Kidney (tissue), 14 donors: Measurements from ENCODE around the gene TMEM258. TPM values are rescaled to one million over a fixed set of nuclear protein-coding genes. Genes with fewer than 3 reads are reported as not detected.

Source experiments
- DNase-seq, 5 donors: peaks; one replicate each; pipeline ENCODE4 v3.0.0-alpha.2; 2013 to 2020
- FAIRE-seq: peaks from 2 replicates; lab custom pipeline; 2012; peaks lifted over from hg19 to GRCh38; lab: Jason Lieb, UNC
- H3K27ac ChIP-seq, 2 donors: one replicate each; pipeline ENCODE4 v1.7.0; 2013; ENCODE audit warnings: low read depth in 2 of 2, low read length in 2 of 2, inconsistent platforms in 1 of 2
- H3K27me3 ChIP-seq: one replicate; pipeline ENCODE4 v1.7.1; 2013; ENCODE audit warnings: low read length, inconsistent platforms; ENCODE audit not compliant: control insufficient read depth, insufficient read depth
- H3K36me3 ChIP-seq, 3 donors: one replicate each; pipeline versions ENCODE4 v1.7.0 to v1.7.1; 2013; ENCODE audit warnings: low read length in 3 of 3, control low read depth in 1 of 3, inconsistent platforms in 1 of 3; ENCODE audit not compliant: insufficient read depth in 3 of 3, control insufficient read depth in 2 of 3
- H3K4me1 ChIP-seq, 3 donors: one replicate each; pipeline versions ENCODE4 v1.7.0 to v1.7.1; 2013; ENCODE audit warnings: low read length in 3 of 3, inconsistent platforms in 1 of 3, low read depth in 1 of 3; ENCODE audit not compliant: control insufficient read depth in 2 of 3, insufficient read depth in 2 of 3
- H3K4me3 ChIP-seq, 3 donors: one replicate each; pipeline versions ENCODE4 v1.7.0 to v1.8.1; 2013; ENCODE audit warnings: low read length in 3 of 3, control low read depth in 1 of 3, inconsistent platforms in 1 of 3
- H3K9ac ChIP-seq, 3 donors: one replicate each; pipeline versions ENCODE4 v1.7.0 to v1.7.1; 2013; ENCODE audit warnings: low read length in 3 of 3, control low read depth in 1 of 3, inconsistent platforms in 1 of 3
- H3K9me3 ChIP-seq, 3 donors: one replicate each; pipeline versions ENCODE4 v1.7.0 to v1.7.1; 2013; ENCODE audit warnings: low read length in 3 of 3, control low read depth in 1 of 3, inconsistent platforms in 1 of 3; ENCODE audit not compliant: control insufficient read depth in 2 of 3, insufficient read depth in 1 of 3
- intact Hi-C: fragments of 100-400 bp; cut with DNase I; formaldehyde crosslinking; loops from one replicate; pipeline ENCODE4 v1.11.1; 2022
- polyA plus RNA-seq: library from polyadenylated mRNA; stranded (reverse); fragments of 350-450 nt; fragmentation: Illumina TruSeq; extraction: RNeasy Lipid Tissue Mini Kit (QIAGEN cat#74804); gene quantifications from one replicate; pipeline ENCODE4 v1.2.3, GENCODE V29; 2014; ENCODE audit warnings: low read depth, low replicate concordance; ENCODE audit not compliant: insufficient read depth
- total RNA-seq: library from RNA; stranded (reverse); fragmentation: NEBNext Ultra II Directional; extraction: Animal tissue kit (Norgen Biotek cat#: 25700); gene quantifications from one replicate; pipeline ENCODE4 v1.2.1, GENCODE V29; 2021
- TF ChIP-seq, protein P1 (sequence below): IDR thresholded peaks from 3 replicates; pipeline ENCODE4 v1.5.1; 2012; ENCODE audit warnings: mild to moderate bottlenecking, moderate library complexity, borderline replicate concordance; ENCODE audit not compliant: insufficient read depth; ENCODE audit errors: extremely low read depth
- donor health status: control.
- donor health status: control.
- donor health status: control.
- donor health status: control.
- donor health status: control.
- donor health status: DM: yes; HTN: yes; CAD: no.
- donor health status: Normal renal cell carcinoma (clear cell type).

Gene TMEM258
- total and polyA plus RNA-seq, 2 donors from 2014 or later = 92.1 to 228 TPM

DNA sequence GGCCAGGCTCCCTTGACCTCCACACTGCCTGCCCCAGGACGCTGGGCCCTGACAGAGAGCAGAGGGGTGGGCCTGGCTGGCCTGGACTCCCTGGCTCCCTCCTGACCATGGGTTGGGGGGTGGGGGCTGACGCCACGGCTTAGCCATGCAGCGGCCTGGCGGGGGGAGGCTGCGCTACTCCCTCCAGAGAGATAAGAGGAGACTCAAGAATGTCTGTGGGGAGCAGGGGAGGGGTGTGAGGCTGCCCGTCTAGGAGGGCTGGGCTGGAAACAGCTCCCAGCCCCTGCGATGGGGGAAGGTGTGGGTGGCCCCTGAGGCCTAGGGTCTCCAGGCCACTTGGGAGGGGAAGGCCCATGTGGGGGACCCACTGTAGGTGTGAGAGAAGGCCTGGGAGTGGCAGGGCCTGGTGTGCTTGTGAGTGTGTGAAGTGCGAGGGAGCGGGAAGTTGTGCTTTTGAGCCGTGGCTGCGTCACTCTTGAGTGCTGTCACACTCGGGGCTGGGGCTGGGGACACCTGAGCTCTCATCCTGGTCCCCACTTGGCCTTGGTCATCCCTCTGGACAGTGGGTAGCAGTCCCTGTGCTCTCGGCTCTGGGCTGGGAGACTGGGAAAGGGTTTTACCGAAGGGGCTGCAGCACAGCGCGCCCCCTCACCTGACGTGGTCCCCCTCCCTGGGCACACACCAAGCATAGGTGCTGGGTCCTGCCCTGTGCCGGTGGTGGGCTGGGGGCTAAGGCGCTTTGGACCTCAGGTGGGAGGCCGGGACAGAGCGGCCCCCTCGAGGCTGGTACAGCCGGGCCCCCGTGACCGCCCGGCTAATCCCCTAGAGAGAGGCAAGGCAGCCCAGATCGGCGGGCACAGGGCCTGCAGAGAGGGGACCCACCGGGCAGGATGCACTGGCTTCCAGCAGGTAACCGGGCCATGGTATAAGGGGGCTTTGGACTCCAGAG is 37.6 kb downstream of the TMEM258 start:
- H3K4me3 ChIP-seq = no peak overlapping the region
- peaks cover 0 to 23% (median 0%) of the 10 kb centered on the region in 3 donors for H3K4me1 ChIP-seq
- no peak overlapping the region for H3K9ac ChIP-seq
- H3K27ac ChIP-seq = peak overlapping the region in 1 of 2 donors; percentile 53
- TF ChIP-seq, protein P1, sequence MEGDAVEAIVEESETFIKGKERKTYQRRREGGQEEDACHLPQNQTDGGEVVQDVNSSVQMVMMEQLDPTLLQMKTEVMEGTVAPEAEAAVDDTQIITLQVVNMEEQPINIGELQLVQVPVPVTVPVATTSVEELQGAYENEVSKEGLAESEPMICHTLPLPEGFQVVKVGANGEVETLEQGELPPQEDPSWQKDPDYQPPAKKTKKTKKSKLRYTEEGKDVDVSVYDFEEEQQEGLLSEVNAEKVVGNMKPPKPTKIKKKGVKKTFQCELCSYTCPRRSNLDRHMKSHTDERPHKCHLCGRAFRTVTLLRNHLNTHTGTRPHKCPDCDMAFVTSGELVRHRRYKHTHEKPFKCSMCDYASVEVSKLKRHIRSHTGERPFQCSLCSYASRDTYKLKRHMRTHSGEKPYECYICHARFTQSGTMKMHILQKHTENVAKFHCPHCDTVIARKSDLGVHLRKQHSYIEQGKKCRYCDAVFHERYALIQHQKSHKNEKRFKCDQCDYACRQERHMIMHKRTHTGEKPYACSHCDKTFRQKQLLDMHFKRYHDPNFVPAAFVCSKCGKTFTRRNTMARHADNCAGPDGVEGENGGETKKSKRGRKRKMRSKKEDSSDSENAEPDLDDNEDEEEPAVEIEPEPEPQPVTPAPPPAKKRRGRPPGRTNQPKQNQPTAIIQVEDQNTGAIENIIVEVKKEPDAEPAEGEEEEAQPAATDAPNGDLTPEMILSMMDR = no peak
- no peaks in the 10 kb centered on the region for H3K27me3 ChIP-seq
- intact Hi-C loops = no loop called here
- DNase-seq (peak in 1 of 5 donors; percentile 57), FAIRE-seq (no peak)
- no peaks in the 10 kb centered on the region for H3K9me3 ChIP-seq
- no peaks in the 10 kb centered on the region for H3K36me3 ChIP-seq

- DNase-seq (peak in 1 of 5 donors; percentile 63), FAIRE-seq (no peak)
- Histone ChIP-seq H3K36me3 (no peaks in the 10 kb centered on the region), H3K4me1 (peaks cover 0 to 23% (median 3%) of the 10 kb centered on the region in 3 donors), H3K27ac (no peak overlapping the region), H3K9ac (no peak overlapping the region), H3K27me3 (no peaks in the 10 kb centered on the region), H3K4me3 (no peak overlapping the region), H3K9me3 (no peaks in the 10 kb centered on the region)
- TF ChIP-seq, protein P1 = no peak
- intact Hi-C loops = no loop called here
Measured at GRCh38 chr11:61753672-61754071, 38.7 kb downstream of the TMEM258 start.

DNA sequence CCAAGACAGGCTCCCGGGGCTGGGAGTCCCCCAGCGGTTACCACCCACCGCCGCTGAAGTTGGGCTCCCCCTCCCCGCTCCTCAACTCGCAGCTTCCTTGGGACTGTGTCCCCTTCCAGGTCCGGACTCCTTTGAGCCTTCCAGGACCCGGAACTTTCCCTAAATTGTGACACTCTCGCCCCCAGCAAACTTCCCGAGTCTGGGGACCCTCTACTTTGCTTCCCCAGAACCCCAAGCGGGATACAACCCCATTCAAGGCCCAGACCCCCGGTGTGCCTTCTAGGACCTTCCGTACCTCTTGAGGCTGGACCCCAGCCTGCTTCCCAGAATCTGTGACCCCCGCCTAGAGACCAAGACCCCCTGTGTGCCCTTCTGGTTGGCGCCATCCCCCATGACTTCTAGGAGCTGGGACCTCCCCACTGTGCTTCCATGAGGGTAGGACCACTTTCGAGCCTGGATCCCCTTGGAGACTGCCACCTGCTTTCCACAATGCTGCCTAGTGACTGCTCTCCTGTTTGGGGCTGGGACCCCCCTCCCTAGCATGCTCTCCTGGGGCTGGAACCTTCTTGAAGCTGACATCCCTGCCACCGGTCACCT is 39.4 kb downstream of the TMEM258 start:
- Histone ChIP-seq H3K36me3 (no peaks in the 10 kb centered on the region), H3K27me3 (no peaks in the 10 kb centered on the region), H3K9ac (peak overlapping the region in 2 of 3 donors; percentile 55 to 58), H3K9me3 (no peaks in the 10 kb centered on the region), H3K4me3 (peak overlapping the region; percentile 4 to 57 (median 48)), H3K27ac (no peak overlapping the region), H3K4me1 (peaks cover 0 to 25% (median 3%) of the 10 kb centered on the region in 3 donors)
- DNase-seq = peak in 1 of 5 donors; percentile 65
- TF ChIP-seq, protein P1 = no peak
- FAIRE-seq = no peak
- intact Hi-C loops = no loop called here
